ENCODE results near the gene UBE2E2. TPM values are rescaled to one million over a fixed set of nuclear protein-coding genes. Genes with fewer than 3 reads are reported as not detected.

Gene UBE2E2
- total and polyA plus RNA-seq, 2 of the 13 experiments (the other 11 are each of a cell fraction or from before 2014, with no cell fraction given): 0.77 to 1.5 TPM

GRCh38 chr3:23421811-23422516, 218.8 kb downstream of the UBE2E2 start:
- ATAC-seq (no peak), DNase-seq (ENCODE audit: low spot score) (no peak), FAIRE-seq (no peak)
- BruUV-seq (replicated peaks): no TSS peak
- H2AFZ ChIP-seq (ENCODE audit: low read length): no peak overlapping the region
- no peaks in the 10 kb centered on the region for H4K20me1 ChIP-seq (ENCODE audit: insufficient read depth, low read length)
- no peak overlapping the region for H3K27ac ChIP-seq (ENCODE audit: extremely low read length, insufficient read depth, low read length)
- no peak overlapping the region for H3K9ac ChIP-seq (ENCODE audit: insufficient read depth, low read depth, low read length)
- WGBS (ENCODE audit: low lambda C conversion rate): 11% methylated on average over 3 of the region's 3 CpGs
- H3K9me3 ChIP-seq (ENCODE audit: low read length): no peaks in the 10 kb centered on the region
- H3K4me3 ChIP-seq (replicated peaks in 1 of 3; ENCODE audit: insufficient read depth in 1 of 3, low read depth in 2 of 3, low read length in 3 of 3): no peak overlapping the region
- no peaks in the 10 kb centered on the region for H3K79me2 ChIP-seq (ENCODE audit: insufficient read depth, low read length)
- no peaks in the 10 kb centered on the region for H3K36me3 ChIP-seq (replicated peaks in 1 of 2; ENCODE audit: control insufficient read depth in 1 of 2, insufficient read depth in 2 of 2, low read length in 2 of 2)
- H3K27me3 ChIP-seq (ENCODE audit: control insufficient read depth in 1 of 2, insufficient read depth in 2 of 2, low read length in 2 of 2): no peaks in the 10 kb centered on the region
- TF ChIP-seq ZBTB46 (CRISPR knock-in tag; IDR thresholded peaks at IDR 0.05; ENCODE audit: borderline replicate concordance) (no peak), ZBTB38 (CRISPR knock-in tag; IDR thresholded peaks at IDR 0.05) (no peak), GTF3A (CRISPR knock-in tag; conservative IDR thresholded peaks at IDR 0.05) (no peak), SP140L (CRISPR knock-in tag; IDR thresholded peaks at IDR 0.05; ENCODE audit: borderline replicate concordance) (no peak), SIX4 (CRISPR knock-in tag; IDR thresholded peaks at IDR 0.05) (no peak), ZNF143 (CRISPR knock-in tag; IDR thresholded peaks at IDR 0.05) (no peak), NR1H2 (CRISPR knock-in tag; IDR thresholded peaks at IDR 0.05; ENCODE audit: borderline replicate concordance, low read depth) (no peak), KDM4B (CRISPR knock-in tag; IDR thresholded peaks at IDR 0.05) (no peak), SMARCE1 (IDR thresholded peaks at IDR 0.05; ENCODE audit: borderline replicate concordance) (no peak), CHCHD3 (CRISPR knock-in tag; IDR thresholded peaks at IDR 0.05) (no peak), PAXIP1 (CRISPR knock-in tag; conservative IDR thresholded peaks at IDR 0.05) (no peak)
- H3K4me2 ChIP-seq (ENCODE audit: low read depth, low read length): no peak overlapping the region
- intact Hi-C loops (cut with micrococcal nuclease; ENCODE audit: unreplicated experiment): no loop called here
- POLR2A ChIA-PET: no interaction called here
- in situ Hi-C loops (cut with HindIII; ENCODE audit: extremely low pct_ligation_motif_present, low pct_unique_long_range_greater_than_20kb): no loop called here
- CTCF ChIA-PET (ENCODE audit: low intra/inter-chr PET ratio, low total read pairs): no interaction called here
- H3K4me1 ChIP-seq (ENCODE audit: insufficient read depth, low read length): no peaks in the 10 kb centered on the region

Data from HepG2 (cell line).